Choroid plexus epithelial cell (primary cell): ENCODE measurements around the gene TRAIP.

Experiments
- DNase-seq: peaks from one replicate; pipeline ENCODE4 v3.0.0-alpha.2; 2010; ENCODE audit warnings: low read depth
- H3K4me3 ChIP-seq: 2 replicates; pipeline ENCODE4 v1.5.1; 2011; ENCODE audit warnings: low read depth, mild to moderate bottlenecking, control low read depth, low read length, moderate library complexity
- CTCF ChIP-seq: conservative IDR thresholded peaks from 2 replicates; pipeline ENCODE4 v1.5.1; 2011; ENCODE audit warnings: low read depth, mild to moderate bottlenecking, control low read depth, inconsistent platforms, low read length, moderate library complexity

The TRAIP gene

GRCh38 chr3:49791571-49791970 is 64.8 kb downstream of the TRAIP start:
- no peak overlapping the region for H3K4me3 ChIP-seq
- no peak for TF ChIP-seq CTCF
- DNase-seq, result no peak

DNA sequence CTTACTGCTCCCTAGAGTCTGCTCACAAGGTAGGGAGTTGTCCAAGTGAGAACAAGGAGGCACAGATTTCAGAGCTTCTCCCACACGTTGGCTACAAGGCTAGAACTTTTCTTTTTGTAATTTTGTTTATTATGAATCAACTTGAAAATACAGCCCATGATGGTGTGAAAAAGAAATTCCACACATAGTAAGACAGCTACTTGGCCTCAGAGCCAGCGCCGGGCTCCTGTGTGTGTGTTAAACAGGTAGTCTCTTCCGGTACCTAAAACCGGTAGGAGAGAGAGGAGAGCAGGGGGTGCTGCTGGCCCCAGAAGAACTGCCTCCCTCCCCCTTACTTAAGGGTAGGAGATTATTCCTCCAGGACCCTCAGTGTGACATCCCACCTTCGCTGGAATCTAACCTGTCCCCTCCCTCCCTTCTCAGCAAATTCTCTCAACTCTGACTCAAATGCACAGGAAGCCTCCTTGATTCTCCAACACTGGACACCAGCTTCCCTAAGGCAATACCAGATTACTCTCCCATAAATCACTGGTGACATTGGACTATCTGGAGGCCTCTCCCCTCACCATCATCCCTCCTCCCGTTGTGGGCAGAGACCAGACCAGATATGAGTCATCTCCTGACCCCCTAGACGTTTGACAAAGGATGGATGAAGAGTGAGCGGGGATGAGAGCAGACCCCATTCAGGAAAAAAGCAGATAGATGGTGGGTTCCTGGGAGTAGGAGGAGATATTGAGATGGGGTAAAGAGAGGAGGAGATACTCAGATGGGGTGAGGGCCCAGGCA is 65.5 kb downstream of the TRAIP start:
- no peak for DNase-seq
- no peak for TF ChIP-seq CTCF
- H3K4me3 ChIP-seq, result no peak overlapping the region

DNA sequence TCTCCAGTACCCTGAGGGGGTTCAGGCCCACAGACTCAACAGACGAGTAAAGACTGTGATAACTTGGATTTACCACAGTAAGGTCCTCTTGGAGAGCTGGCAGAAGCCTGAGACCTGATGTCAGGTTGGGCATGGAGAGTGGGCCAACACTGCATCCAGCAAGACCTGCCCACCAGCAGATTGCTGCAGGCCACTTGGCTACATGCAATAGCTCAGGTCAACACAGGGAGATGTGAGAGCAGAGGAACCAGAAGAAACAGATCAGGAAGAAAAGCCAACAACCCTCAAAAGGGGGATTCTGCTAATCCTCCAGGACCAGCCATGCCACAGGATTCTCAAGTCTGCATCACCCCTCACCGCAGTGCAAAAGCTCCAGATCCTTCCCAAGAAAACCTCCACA is 68.3 kb downstream of the TRAIP start:
- TF ChIP-seq CTCF, result no peak
- DNase-seq, result no peak
- no peak overlapping the region for H3K4me3 ChIP-seq

DNA sequence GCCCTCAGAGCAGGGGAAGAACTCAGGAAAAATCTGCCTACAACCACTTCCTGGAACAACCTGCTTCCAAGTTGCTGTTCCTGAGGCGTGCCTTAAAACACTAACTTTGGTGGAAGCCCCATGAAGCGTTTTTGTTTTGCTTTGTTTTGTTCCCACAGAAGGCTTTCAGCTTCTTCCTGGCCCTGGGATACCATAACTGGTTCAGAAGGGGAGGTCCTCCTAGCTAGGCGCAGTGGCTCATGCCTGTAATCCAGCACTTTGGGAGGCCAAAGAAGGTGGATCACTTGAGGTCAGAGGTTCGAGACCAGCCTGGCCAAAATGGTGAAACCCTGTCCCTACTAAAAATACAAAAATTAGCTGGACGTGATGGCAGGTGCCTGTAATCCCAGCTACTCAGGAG is 68.8 kb downstream of the TRAIP start:
- no peak overlapping the region for H3K4me3 ChIP-seq
- no peak for TF ChIP-seq CTCF

GRCh38 chr3:49787182-49787464 is 69.2 kb downstream of the TRAIP start:
- DNase-seq, result no peak
- no peak overlapping the region for H3K4me3 ChIP-seq
- TF ChIP-seq CTCF, result no peak

More for the DNA sequence above, 68.8 kb downstream of the TRAIP start:
- no peak for DNase-seq

- TF ChIP-seq CTCF, result no peak
- peak within 1 kb of the TSS; percentile 92 for H3K4me3 ChIP-seq
- peak; percentile 100 for DNase-seq
Measured at GRCh38 chr3:49786357-49787181, 69.8 kb downstream of the TRAIP start, which contains the start of gene IP6K1. Gene IP6K1 (minus strand): TSS chr3:49786542. CDS start chr3:49748040, 38,502 bp downstream.
